HG03097 (cell line): ENCODE data around the gene ATP11B.
A peak's percentile ranks its signal among the peaks of the same experiment; 100 is the strongest.
"Not testable (repeated sequence)": the region's sequence is repeated elsewhere in the genome, so short reads cannot be mapped to it uniquely, and the experiment has no call there.

Experiments used
- ATAC-seq: cut with Tn5 transposase; IDR thresholded peaks from one replicate; pipeline ENCODE4 v1.9.1; 2021; ENCODE audit not compliant: unreplicated experiment, low FRiP score

The ATP11B gene

DNA sequence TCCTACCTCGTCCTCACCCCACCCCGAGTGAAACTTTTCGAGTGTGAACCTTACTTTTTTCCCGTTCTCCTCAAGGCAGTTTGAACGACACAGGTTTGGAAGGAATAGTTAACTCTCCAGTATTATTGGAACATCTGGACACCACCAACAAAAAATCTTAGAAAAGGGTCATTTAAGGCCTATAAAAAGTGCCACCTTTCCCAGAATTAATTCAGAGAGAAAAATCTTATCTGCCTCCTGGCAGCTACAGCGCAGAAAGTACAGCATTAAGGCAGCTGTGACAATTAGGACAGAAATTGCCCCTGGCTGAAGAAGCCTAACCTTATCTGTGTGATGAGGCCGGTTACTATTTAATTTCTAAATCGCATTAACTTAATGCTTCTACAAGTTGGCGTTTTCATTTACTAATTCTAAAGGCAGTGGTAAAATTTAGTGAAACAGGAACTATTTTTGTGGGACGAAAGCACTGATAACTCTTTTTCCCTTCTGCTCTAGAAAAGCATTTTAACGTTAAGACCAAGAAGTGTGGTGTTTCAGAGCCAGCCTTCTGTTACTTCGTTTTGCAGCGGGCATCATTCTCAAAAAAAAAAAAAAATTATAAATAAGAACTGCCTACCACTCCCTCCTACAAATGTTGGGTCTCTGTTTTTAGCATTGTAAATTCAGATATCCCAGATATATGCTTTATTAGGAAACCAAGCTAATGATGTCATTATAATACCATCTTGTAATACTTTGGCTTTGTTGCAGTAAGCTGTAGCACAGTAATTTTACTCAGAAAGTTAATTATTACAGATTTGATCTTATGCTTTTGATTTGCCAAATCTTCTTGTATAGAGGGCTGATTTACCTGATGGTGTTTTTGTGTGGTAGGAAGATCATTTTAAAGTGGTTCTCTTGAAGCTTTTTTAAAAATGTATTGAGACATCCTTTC, 1.4 kb downstream of the ATP11B start:
- no peak for ATAC-seq

DNA sequence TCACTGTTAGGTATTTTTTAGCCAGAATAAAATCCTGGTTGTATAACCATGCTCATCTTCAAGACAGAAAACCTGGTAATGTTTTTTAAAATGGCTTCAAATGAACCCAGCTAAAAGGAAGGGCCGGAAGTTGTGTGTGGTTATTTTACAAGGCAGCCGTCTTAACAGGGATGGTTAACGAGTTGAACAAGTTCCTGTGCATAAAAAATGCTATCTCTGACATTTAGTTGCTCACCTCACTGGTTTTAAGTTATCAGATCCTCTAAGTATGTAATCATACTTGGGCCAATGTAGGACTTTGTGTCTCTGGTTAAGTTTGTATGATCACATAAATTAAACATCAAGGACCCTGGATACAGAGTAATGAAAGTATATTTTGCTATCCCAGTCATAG, 2.1 kb downstream of the ATP11B start:
- ATAC-seq, result peak; percentile 27

DNA sequence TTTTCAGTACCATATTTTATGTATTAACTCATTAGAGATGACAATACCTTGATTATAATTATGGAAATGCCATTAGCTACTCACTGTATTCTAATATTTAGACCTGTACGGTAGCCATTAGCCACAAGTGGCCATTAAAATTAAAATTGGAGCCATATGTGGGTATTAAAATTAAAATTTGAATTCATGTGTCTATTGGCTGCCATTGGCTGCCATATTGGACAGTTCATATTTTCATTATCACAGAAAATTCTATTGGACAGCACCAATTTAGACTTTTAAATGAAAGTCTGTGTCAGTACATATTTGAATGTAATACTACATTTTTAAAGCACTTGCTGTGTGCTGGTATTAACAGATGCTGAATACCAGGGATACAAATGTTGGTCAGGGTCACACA, 3.0 kb downstream of the ATP11B start:
- ATAC-seq, result no peak

DNA sequence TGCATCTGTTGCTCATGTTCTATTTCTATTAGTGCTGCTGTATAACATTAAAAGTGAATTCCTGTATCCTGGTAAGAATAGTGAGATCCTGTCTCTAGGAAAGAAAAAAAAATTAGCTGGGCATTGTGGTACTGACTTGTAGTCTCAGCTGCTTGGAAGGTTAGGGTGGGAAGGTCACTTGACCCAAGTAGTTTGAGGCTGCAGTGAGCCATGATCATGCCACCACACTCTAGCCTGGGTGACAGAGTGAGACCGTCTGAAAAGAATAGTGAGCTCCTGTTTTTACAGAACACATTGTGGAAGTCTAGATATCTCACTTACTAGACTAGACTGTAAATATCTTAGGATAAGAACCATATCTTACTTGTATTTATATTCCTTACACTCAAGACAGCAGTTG, 4.6 kb downstream of the ATP11B start:
- ATAC-seq, result no peak

DNA sequence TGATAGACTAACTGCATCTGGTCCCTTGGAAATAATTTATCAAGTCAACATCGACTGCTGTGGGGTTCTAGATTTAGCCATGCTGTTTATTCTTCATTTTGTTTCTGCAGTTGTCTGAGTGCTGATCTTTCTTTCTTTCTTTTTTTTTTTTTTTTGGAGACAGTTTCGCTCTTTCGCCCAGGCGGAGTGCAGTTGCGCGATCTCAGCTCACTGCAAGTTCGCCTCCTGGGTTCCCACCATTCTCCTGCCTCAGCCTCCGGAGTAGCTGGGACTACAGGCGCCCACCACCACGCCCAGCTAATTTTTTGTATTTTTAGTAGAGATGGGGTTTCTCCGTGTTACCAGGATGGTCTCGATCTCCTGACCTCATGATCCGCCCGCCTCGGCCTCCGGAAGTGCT, 5.8 kb downstream of the ATP11B start:
- not testable (repeated sequence) for ATAC-seq

DNA sequence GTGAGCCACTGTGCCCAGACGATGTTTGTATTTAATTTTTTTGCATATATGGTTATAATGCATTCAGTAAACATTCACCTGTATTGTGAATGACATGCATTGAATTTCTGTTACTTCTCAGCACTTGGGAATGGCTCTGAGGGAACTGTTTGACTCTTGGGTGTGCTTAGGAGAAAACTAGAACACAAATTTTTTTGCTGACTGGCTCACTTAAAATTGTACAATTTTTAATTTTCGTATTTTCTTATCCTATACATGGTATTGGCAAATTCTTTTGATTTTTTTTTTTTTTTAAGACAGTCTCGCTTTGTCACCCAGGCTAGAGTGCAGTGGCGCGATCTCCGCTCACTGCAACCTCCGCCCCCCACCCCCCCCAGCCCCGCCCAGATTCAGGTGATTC, 7.2 kb downstream of the ATP11B start:
- no peak for ATAC-seq

DNA sequence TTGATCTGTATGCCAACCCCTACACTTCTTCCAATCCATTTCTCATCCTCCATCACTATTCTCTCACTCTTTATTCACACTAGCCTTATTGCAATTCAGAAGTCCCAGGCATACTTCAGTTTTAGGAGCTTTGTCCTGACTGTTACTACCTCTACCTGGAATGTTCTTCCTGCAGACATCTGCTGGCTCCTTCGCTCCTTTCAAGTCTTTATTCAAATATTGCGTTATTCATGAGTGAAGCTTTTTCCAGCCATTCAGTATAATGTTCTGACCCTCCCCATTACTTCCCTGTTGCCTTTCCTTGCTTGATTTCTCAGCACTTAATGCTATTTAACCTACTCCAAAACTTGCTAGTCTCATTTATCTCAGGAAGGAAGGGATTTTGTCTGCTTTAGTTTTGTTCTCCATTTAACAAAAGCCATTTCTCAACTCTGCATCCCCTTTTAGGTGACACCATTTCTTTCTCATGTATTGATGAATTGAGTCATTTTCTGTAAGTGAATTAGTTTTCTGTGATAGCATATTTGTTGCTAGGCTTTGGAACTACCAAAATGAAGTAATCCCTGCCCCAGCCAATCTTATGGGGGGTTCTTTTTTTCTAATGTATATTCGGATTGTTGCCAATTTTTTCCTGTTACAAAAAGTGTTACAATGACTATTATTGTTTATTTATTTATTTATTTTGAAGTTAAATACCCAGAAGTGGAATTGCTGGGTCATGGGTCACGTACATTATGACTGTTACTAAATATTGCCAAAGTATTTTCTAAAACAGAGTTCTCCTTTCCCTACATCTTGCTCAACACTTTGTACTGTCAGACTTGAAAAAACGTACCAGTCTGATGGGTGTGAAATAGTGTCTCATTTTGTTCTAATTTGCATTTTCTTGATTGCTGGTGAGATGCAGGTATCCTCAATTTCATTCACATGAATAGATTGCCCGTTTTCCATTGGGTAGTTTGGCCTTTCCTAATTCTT, 9.4 kb downstream of the ATP11B start:
- ATAC-seq, result no peak

DNA sequence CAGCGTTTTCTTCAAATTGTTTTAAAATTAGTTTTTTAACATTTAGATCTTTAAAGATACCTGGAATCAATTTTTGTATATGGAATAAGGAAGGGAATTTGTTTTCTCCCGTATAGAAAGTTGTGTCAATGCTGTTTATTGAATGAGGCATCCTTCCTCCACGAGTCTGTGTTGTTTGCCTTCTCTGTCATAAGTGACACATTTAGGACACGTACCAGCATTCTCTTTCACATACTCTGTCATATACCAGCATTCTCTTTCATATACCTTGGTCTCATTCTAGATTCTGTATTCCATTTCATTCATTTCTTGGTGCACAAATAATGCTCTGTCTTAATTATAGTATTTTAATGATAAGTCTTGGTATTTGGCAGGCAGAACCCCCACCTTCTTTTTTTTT, 10.3 kb downstream of the ATP11B start:
- no peak for ATAC-seq

DNA sequence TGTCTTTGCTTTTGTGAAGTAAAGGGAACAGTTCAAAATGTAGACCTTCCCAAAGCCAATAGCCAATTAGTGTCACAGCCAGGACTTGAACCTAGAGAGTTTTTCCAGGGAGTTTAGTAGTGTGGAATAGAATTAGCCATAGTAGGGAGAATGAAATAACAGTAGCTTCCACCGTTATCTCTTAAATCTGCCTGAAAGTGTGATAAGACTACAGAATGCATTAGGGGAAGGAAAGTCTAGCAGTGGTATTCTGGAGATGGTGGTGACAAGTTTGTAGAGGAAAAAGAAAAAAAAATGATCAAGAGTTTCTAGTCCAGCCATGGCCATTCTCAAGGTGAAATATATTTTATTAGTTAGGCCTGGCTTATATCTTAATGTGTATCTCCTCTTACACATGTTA, 13.8 kb downstream of the ATP11B start:
- ATAC-seq, result no peak

DNA sequence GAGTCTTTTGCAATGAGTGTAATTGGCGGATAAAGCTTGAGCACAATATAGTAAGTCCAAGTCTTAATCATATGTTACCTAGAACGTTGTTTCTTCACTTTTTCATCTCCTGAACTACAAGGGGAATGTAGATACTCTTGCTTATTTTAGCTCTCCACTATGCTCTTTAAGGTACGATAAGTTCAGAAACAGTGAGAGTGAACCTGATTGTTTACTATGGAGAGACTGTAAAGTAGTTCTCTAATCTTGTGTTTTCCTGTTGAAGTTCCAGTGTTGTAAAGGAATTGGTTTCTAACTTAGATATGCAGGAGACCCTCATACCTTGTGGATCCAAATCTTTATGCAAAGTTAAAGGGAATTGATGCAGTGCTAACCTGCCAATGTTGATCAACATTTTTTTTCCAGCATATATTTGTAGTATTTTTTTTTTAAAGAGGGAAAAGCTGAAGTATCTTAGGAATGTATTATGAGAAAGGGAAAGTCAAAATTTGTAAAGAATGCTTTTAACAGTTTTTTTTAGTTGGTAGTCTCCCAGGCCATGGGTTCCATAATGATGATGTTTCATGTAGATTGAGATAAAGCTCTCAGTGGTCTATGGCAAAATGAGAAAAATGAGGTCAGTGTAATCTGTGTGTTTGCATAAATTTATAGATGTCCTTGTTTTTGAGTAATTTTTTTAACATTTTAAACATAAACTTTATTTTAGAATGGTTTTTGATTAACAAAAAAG, 14.9 kb downstream of the ATP11B start:
- ATAC-seq, result no peak

DNA sequence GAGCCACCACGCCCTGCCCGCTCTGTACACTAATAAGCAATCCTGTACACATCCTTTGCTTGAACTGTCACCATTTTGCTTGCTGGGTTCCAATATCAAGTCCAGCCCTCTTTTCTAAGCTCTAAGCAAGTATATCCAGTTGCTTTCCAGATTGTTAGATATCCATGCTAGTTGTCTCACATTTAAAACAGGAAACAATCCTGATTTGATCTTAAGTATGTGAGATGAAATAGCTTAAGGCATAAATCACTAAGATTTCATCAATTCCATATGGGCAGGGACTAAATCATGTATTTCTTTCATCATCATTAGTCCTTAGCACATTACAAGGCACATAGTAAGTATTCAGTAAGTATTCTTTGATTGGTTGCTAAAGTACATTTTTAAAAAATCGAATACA, 16.2 kb downstream of the ATP11B start:
- no peak for ATAC-seq

DNA sequence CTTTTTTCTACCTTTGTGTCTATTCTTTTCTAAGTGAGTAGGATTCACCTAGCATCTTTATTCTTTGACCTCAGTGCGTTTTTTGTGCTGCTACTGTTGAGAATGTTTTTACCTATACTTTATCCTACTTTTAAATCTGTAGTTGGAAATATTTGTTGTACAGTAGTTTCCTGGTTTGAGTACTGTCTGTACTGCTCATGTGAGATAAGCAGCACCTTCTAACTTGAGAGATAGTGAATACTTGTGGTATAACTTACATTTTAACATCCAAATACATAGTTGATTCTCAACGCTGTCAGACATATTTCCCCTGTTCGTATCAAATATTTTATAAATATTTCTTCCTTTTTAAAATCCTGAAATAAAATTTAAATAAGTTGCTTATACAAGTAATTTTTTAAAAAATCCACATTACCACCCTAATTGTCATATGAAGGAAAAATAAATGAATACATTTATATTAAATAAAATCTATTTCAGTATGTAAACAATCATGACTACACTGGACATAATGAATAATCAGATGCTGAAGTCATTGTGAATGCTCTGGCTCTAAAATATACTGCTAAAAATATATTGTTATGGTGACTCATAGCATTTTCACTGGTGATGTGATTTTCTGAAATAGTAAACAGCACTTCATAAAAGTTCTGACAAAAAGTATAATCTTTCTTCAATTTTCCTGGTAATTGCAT, 17.4 kb downstream of the ATP11B start:
- no peak for ATAC-seq

DNA sequence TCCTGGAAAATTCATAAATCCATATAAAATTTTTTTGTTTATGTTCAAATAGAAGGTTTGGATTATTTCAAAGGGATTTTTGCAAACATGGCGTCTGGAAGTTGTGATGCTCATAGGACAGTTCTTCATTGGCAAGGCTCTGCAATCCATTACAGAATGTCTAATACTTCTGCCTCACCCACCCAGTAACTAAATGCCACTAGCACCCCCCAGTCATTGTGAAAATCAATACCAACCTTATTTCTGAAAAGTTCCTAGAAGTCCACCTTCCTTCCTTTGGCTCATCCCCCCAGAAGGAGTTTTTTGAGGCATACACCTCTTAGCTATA, 17.9 kb downstream of the ATP11B start:
- no peak for ATAC-seq

DNA sequence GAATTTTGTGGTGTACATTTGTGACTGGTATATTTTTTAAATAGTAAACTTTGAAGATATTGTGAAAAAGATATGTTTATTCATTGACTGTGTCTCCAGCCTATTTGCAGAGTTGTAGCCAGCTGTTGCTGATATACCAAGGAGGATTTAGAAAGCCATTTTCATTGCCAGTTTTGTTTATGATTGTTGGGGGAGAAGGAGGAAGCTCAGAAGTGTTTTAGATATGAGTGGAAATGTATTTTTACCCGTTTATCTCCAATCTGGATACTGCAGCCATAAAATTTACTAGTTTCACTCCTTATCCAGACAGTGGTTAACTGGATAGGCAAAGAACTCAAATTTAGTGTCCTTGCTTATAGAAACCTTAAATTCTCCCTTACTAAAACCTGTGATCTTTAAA, 18.8 kb downstream of the ATP11B start:
- ATAC-seq, result no peak

DNA sequence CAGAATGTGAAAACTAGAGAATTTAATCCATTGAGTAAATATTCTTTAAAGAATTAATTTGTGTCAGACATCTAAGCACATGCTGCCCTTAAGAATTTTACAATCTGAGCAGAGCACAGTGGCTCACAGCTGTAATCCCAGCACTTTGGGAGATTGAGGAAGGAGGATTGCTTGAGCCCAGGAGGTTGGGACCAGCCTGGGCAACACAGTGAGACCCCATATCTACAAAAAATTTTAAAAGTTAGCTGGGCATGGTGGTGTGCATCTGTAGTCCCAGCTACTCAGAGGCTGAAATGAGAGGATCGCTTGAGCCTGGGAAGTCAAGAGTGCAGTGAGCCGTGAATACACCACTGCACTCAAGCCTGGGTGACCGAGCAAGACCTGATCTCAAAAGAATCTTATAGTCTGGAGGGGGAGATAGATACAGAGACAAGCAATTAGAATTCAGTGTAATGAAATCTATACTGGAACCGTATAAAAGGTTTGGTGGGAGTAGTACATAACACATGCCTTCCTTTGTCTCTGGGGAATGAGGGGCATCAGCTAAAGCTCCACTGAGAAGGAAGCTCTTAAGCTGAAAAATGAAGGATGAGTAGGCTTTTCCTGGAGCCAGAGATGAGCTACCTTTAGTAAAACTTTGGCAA, 21.2 kb downstream of the ATP11B start:
- no peak for ATAC-seq

DNA sequence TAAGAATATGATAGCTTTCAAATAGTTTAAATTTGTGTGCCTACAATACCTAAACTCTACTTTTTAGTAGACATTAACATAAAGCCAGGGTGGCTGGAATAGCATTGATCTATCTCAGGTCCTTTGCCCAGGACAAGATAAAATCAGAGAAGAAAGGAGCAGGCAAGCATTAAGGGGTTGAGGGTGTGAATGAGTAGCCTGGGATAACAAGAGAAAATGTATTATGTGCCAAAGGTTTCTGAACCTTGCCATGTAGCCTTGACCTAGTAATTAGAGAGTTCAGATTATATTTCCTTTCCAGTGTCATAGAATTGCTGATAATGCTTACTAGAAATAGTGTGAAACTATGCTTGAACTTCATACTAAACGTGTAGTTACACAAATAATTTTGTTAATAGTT, 22.9 kb downstream of the ATP11B start:
- no peak for ATAC-seq

DNA sequence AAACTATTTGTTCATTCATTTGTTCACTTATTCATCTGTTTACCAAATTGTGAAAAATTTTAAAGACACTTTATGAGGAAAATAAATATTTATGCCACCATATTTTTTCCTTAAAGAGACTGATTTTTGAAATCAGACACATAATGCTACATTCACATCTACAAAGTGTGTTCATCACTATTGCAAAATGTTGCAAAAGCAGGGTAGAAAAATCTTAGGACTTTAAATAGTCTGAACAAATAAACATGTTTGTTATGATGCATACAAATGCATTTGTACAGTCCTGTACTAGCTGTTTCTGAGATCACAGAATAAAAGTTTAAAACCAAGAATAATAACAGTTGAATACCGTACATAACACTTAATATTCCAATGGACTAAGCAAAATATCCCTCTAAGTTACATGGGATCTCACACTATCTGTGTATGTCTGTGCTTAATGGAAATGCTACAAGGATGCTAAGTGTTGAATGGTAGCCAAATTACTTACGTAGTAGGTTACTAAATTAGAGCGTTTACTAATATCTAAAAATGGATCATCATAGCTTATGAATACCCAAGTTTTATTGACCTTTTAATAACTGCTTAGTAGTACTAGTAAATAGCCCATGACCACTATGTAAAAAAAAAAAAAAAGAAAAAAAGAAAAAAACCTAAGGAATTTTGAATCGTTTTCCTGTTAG, 25.1 kb downstream of the ATP11B start:
- no peak for ATAC-seq

DNA sequence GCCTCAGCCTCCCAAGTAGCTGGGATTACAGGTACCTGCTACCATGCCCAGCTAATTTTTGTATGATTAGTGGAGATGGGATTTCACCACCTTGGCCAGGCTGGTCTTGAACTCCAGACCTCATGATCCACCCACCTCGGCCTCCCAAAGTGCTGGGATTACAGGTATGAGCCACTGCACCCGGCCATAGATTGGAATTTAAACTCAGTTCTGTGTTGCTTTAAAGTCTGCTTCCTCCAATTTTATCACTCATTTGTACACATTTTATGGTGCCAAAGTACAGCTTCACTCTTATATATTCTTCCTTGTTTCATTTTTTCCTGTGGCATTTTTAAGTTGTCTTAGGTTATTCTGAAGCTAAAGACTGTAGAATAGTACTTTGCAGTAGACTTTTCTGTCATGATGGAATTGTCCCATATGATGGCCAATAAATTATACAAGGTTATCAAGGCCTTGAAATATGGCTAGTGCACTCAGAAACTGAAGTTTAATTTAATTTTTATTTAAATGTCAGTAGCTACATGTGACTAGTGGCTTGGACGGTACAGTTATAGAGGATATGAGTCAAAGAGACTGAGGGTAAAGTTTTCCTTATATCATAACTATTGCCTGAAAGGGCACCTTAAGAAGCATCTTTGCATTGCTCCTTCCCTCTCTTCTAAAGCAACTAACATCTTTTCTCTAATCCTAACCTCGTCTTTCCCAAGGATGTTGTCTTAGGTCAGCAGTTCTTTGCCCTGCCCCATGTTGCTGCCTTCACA, 28.1 kb downstream of the ATP11B start:
- ATAC-seq, result no peak

DNA sequence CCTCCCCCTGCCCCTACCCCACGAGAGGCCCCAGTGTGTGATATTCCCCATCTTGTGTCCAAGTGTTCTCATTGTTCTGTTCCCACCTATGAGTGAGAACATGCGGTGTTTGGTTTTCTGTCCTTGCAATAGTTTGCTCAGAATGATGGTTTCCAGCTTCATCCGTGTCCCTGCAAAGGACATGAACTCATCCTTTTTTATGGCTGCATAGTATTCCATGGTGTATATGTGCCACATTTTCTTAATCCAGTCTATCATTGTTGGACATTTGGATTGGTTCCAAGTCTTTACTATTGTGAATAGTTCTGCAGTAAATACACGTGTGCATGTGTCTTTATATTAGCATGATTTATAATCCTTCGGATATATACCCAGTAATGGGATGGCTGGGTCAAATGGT, 29.0 kb downstream of the ATP11B start:
- not testable (repeated sequence) for ATAC-seq
